ENCODE measurements around the gene IER5L. TPM values are rescaled to one million over a fixed set of nuclear protein-coding genes. Genes with fewer than 3 reads are reported as not detected.

IER5L gene
- total RNA-seq, 1 donor from 2014 or later = 9.6 TPM

DNA sequence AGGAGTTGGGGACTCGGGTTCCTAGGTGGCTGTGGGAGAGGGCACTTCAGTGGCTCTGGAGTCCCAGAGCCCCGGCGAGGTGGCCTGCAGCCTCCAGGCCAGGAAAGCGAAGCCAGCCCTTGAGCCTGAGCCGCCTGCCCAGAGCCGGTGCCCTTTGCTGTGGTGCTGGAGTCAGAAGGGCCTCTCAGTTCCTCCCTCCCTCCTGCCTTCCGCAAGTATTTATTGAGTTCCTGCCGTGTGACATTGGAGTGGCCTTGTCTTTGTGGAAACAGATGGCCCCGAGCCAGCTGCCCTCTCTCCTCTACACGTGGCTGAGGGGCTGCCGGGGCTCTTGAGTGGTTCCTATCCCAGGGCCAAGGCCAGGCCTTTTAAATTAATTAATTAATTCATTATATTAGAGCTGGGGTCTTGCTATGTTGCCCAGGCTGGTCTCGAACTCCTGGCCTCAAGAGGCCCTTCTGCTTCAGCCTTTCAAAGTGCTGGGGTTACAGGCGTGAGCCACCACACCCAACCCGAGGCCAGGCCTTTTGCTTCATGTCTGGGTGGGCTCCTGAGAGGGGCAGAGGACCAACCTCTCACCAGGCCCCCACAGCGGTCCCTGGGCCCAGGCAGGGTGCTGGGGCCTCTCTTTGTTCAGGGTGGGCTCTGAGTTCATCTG lies 45.6 kb upstream of the IER5L start:
- intact Hi-C loops (cut with DNase I) = no loop called here
- ATAC-seq = no peak
- TF ChIP-seq, protein P1, sequence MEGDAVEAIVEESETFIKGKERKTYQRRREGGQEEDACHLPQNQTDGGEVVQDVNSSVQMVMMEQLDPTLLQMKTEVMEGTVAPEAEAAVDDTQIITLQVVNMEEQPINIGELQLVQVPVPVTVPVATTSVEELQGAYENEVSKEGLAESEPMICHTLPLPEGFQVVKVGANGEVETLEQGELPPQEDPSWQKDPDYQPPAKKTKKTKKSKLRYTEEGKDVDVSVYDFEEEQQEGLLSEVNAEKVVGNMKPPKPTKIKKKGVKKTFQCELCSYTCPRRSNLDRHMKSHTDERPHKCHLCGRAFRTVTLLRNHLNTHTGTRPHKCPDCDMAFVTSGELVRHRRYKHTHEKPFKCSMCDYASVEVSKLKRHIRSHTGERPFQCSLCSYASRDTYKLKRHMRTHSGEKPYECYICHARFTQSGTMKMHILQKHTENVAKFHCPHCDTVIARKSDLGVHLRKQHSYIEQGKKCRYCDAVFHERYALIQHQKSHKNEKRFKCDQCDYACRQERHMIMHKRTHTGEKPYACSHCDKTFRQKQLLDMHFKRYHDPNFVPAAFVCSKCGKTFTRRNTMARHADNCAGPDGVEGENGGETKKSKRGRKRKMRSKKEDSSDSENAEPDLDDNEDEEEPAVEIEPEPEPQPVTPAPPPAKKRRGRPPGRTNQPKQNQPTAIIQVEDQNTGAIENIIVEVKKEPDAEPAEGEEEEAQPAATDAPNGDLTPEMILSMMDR (IDR thresholded peaks at IDR 0.05) = no peak
- Histone ChIP-seq H3K4me3 (no peak overlapping the region), H3K36me3 (no peaks in the 10 kb centered on the region), H3K9me3 (no peaks in the 10 kb centered on the region), H3K27ac (no peak overlapping the region), H3K4me1 (peaks cover 14% of the 10 kb centered on the region), H3K27me3 (no peaks in the 10 kb centered on the region)
- DNase-seq = no peak

- no peak for DNase-seq
- no peak overlapping the region for H3K27ac ChIP-seq
- peaks cover 14% of the 10 kb centered on the region for H3K4me1 ChIP-seq
- intact Hi-C loops (cut with DNase I) = no loop called here
- H3K27me3 ChIP-seq = no peaks in the 10 kb centered on the region
- TF ChIP-seq, protein P1 (IDR thresholded peaks at IDR 0.05) = no peak
- no peak for ATAC-seq
- no peak overlapping the region for H3K4me3 ChIP-seq
- no peaks in the 10 kb centered on the region for H3K9me3 ChIP-seq
- H3K36me3 ChIP-seq = no peaks in the 10 kb centered on the region
These were observed 44.8 kb upstream of the IER5L start for GRCh38 chr9:129222819-129223218.

- no peak overlapping the region for H3K27ac ChIP-seq
- no peaks in the 10 kb centered on the region for H3K36me3 ChIP-seq
- peaks cover 14% of the 10 kb centered on the region for H3K4me1 ChIP-seq
- H3K27me3 ChIP-seq = no peaks in the 10 kb centered on the region
- intact Hi-C loops (cut with DNase I) = no loop called here
- ATAC-seq = no peak
- no peak for DNase-seq
- H3K4me3 ChIP-seq = no peak overlapping the region
- H3K9me3 ChIP-seq = no peaks in the 10 kb centered on the region
- TF ChIP-seq, protein P1 (IDR thresholded peaks at IDR 0.05) = no peak
These were observed 44.0 kb upstream of the IER5L start for GRCh38 chr9:129221979-129222635.

GRCh38 chr9:129221233-129221632 lies 43.2 kb upstream of the IER5L start:
- no peaks in the 10 kb centered on the region for H3K36me3 ChIP-seq
- ATAC-seq = no peak
- no peak overlapping the region for H3K4me3 ChIP-seq
- no peak overlapping the region for H3K27ac ChIP-seq
- peaks cover 14% of the 10 kb centered on the region for H3K4me1 ChIP-seq
- no peak for DNase-seq
- H3K27me3 ChIP-seq = no peaks in the 10 kb centered on the region
- TF ChIP-seq, protein P1 (IDR thresholded peaks at IDR 0.05) = no peak
- H3K9me3 ChIP-seq = no peaks in the 10 kb centered on the region
- intact Hi-C loops (cut with DNase I) = no loop called here

DNA sequence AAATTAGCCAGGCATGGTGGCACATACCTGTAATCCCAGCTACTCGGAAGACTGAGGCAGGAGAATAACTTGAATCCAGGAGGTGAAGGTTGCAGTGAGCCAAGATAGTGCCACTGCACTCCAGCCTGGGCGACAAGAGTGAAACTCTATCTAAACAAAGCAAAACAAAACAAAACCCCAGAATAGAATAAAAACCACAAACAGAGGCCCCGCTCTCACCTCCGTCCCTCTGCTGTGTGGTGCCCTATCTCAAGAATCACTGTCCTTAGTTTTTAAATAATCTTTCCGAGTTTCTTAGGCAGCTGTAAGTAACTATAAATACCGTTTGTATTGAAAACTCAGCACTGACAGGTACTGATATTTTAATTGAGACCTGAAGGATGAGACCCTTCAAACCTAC lies 42.7 kb upstream of the IER5L start:
- intact Hi-C loops (cut with DNase I) = no loop called here
- Histone ChIP-seq H3K9me3 (no peaks in the 10 kb centered on the region), H3K27me3 (no peaks in the 10 kb centered on the region), H3K4me1 (peaks cover 11% of the 10 kb centered on the region), H3K4me3 (no peak overlapping the region), H3K27ac (no peak overlapping the region), H3K36me3 (no peaks in the 10 kb centered on the region)
- TF ChIP-seq, protein P1 (IDR thresholded peaks at IDR 0.05) = no peak
- ATAC-seq (no peak), DNase-seq (no peak)

Measured in upper lobe of right lung (tissue), 1 donor.